HG02798 (cell line): Measurements from ENCODE around the gene LILRB3.
A peak's percentile ranks its signal among the peaks of the same experiment; 100 is the strongest.
"Not testable (repeated sequence)": the region's sequence is repeated elsewhere in the genome, so short reads cannot be mapped to it uniquely, and the experiment has no call there.

Source experiments
- ATAC-seq: cut with Tn5 transposase; IDR thresholded peaks from one replicate; pipeline ENCODE4 v1.9.1; 2021; ENCODE audit warnings: mild to moderate bottlenecking; ENCODE audit not compliant: unreplicated experiment, poor library complexity

LILRB3 gene

DNA sequence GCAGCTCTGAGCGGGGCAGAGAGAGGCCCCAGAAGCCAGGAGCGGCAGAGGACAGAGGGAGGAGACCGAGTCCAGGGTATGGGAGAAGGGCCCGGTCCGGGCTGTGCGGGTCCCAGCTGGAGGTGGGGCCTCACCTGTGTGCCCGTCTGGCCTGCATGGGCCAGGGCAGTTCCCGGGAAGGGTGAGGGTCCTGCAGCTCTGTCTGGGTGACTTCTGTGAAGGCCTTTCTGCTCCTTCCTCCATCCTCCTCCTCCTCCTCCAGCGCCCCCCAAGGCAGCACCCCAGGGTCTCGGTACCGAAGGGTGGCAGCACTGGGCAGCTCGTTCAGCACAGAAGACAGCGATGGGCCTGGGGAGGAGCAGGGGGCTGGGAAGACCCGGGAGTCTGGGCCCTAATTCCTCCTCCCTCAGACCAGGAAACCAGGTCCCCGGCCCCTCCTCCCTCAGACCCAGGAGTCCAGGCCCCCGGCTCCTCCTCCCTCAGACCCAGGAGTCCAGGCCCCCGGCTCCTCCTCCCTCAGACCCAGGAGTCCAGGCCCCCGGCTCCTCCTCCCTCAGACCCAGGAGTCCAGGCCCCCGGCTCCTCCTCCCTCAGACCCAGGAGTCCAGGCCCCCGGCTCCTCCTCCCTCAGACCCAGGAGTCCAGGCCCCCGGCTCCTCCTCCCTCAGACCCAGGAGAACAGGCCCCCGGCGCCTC lies 50.9 kb downstream of the LILRB3 start:
- ATAC-seq: not testable (repeated sequence)

GRCh38 chr19:54169149-54169740 lies 53.6 kb downstream of the LILRB3 start:
- ATAC-seq: no peak

DNA sequence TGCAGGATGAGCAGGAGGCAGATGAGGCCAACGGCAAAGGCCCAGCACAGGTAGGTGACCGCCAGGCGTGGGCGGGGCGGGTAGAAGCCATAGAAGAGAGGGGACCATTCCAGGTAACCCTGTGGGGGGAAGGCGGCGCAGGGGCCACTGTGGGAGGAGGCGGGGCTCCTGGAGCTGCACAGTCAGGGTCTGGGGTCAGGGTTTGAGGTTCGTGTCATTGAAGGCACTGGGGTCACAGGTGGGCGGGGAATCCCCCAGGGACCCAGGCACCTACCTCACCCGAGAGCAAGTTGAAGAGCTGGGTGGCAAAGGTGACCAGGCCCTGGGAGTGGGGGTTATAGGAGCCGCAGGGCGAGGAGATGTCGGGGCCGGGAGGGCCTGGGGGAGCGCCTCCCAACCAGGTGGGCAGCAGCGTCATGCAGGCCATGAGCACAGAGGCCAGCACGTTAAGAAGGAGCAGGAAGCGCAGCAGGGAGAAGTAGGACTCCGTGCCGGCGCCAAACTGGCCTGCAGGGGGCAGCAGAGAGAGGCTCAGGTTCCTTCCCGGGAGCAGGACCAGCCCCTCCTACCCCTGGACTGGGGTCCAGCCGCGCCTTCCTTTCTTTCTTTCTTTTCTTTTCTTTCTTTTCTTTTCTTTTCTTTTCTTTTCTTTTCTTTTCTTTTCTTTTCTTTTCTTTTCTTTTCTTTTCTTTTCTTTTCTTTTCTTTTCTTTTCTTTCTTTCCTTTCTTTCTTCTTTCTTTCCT lies 54.5 kb downstream of the LILRB3 start:
- ATAC-seq: peak; percentile 69
